NCI-H1092 (cell line): Measurements from ENCODE around the gene LDB1.

ENCODE experiments used
- DNase-seq: peaks from one replicate; lab custom pipeline; 2025; lab: John Stamatoyannopoulos, UW

LDB1 gene

GRCh38 chr10:102064503-102064867 is 55.7 kb downstream of the LDB1 start:
- DNase-seq, result no peak

GRCh38 chr10:102059987-102060386 is 60.2 kb downstream of the LDB1 start:
- DNase-seq, result no peak
